Fibroblast of peridontal ligament (primary cell): ENCODE results near the gene TMEM178B.

Source experiments
- DNase-seq: peaks from one replicate; pipeline ENCODE4 v3.0.0-alpha.2; 2010; ENCODE audit errors: extremely low read depth

Gene TMEM178B

GRCh38 chr7:141468341-141468740 is 394.5 kb downstream of the TMEM178B start:
- no peak for DNase-seq

- DNase-seq, result no peak
These were observed 401.8 kb downstream of the TMEM178B start for GRCh38 chr7:141475679-141476078.

- DNase-seq, result no peak
These were observed 404.0 kb downstream of the TMEM178B start for GRCh38 chr7:141477865-141478264.

GRCh38 chr7:141478845-141479244 is 405.0 kb downstream of the TMEM178B start:
- no peak for DNase-seq

GRCh38 chr7:141480953-141481352 is 407.1 kb downstream of the TMEM178B start:
- DNase-seq, result no peak

- DNase-seq, result no peak
These were observed 408.1 kb downstream of the TMEM178B start for GRCh38 chr7:141481971-141482370.

- no peak for DNase-seq
These were observed 409.2 kb downstream of the TMEM178B start for GRCh38 chr7:141483044-141483443.

- DNase-seq, result no peak
These were observed 411.0 kb downstream of the TMEM178B start for GRCh38 chr7:141484907-141485306.

GRCh38 chr7:141486959-141487358 is 413.1 kb downstream of the TMEM178B start:
- DNase-seq, result no peak

- DNase-seq, result no peak
These were observed 416.6 kb downstream of the TMEM178B start for GRCh38 chr7:141490474-141490873.

- DNase-seq, result no peak
These were observed 421.2 kb downstream of the TMEM178B start for GRCh38 chr7:141495057-141495456.

GRCh38 chr7:141497391-141497790 is 423.5 kb downstream of the TMEM178B start:
- no peak for DNase-seq

GRCh38 chr7:141500608-141501007 is 426.7 kb downstream of the TMEM178B start:
- DNase-seq, result no peak

- DNase-seq, result no peak
These were observed 427.6 kb downstream of the TMEM178B start for GRCh38 chr7:141501451-141501850.

GRCh38 chr7:141511316-141511675 is 437.4 kb downstream of the TMEM178B start:
- DNase-seq, result no peak

- no peak for DNase-seq
These were observed 438.0 kb downstream of the TMEM178B start for GRCh38 chr7:141511676-141512396.

GRCh38 chr7:141512597-141512996 is 438.7 kb downstream of the TMEM178B start:
- DNase-seq, result no peak

- DNase-seq, result no peak
These were observed 439.9 kb downstream of the TMEM178B start for GRCh38 chr7:141513720-141514119.

GRCh38 chr7:141515941-141516340 is 442.1 kb downstream of the TMEM178B start:
- DNase-seq, result no peak

- DNase-seq, result no peak
These were observed 445.8 kb downstream of the TMEM178B start for GRCh38 chr7:141519623-141520022.

- no peak for DNase-seq
These were observed 448.9 kb downstream of the TMEM178B start for GRCh38 chr7:141522657-141523342.

- no peak for DNase-seq
These were observed 452.2 kb downstream of the TMEM178B start for GRCh38 chr7:141525973-141526514.

- no peak for DNase-seq
These were observed 453.2 kb downstream of the TMEM178B start for GRCh38 chr7:141527076-141527475.
